Measurements from ENCODE around the gene MBOAT7.
"Not testable (repeated sequence)": the region's sequence is repeated elsewhere in the genome, so short reads cannot be mapped to it uniquely, and the experiment has no call there.

MBOAT7 gene

GRCh38 chr19:54188215-54188871 is 1.0 kb downstream of the MBOAT7 start:
- H3K4me3 ChIP-seq (ENCODE audit: low read depth, low read length), result peak overlapping the region; percentile 89
- no peak for TF ChIP-seq CTCF (IDR thresholded peaks at IDR 0.05; ENCODE audit: insufficient read depth, low read depth, low read length, missing control alignments)
- no peak for DNase-seq (ENCODE audit: low read depth)

- TF ChIP-seq CTCF (IDR thresholded peaks at IDR 0.05; ENCODE audit: insufficient read depth, low read depth, low read length, missing control alignments), result no peak
- H3K4me3 ChIP-seq (ENCODE audit: low read depth, low read length), result no peak overlapping the region
- DNase-seq (ENCODE audit: low read depth), result no peak
Observed at GRCh38 chr19:54186934-54187381, 2.4 kb downstream of the MBOAT7 start.

GRCh38 chr19:54186351-54186750 is 3.0 kb downstream of the MBOAT7 start:
- TF ChIP-seq CTCF (IDR thresholded peaks at IDR 0.05; ENCODE audit: insufficient read depth, low read depth, low read length, missing control alignments), result no peak
- DNase-seq (ENCODE audit: low read depth), result no peak
- H3K4me3 ChIP-seq (ENCODE audit: low read depth, low read length), result no peak overlapping the region

- no peak overlapping the region for H3K4me3 ChIP-seq (ENCODE audit: low read depth, low read length)
- TF ChIP-seq CTCF (IDR thresholded peaks at IDR 0.05; ENCODE audit: insufficient read depth, low read depth, low read length, missing control alignments), result no peak
- no peak for DNase-seq (ENCODE audit: low read depth)
Observed at GRCh38 chr19:54183431-54183830, 5.9 kb downstream of the MBOAT7 start.

GRCh38 chr19:54181894-54182293 is 7.5 kb downstream of the MBOAT7 start:
- H3K4me3 ChIP-seq (ENCODE audit: low read depth, low read length); DNase-seq (ENCODE audit: low read depth): not testable (repeated sequence)

GRCh38 chr19:54180691-54181091 is 8.7 kb downstream of the MBOAT7 start:
- DNase-seq (ENCODE audit: low read depth), result no peak
- no peak for TF ChIP-seq CTCF (IDR thresholded peaks at IDR 0.05; ENCODE audit: insufficient read depth, low read depth, low read length, missing control alignments)
- H3K4me3 ChIP-seq (ENCODE audit: low read depth, low read length), result no peak overlapping the region

DNA sequence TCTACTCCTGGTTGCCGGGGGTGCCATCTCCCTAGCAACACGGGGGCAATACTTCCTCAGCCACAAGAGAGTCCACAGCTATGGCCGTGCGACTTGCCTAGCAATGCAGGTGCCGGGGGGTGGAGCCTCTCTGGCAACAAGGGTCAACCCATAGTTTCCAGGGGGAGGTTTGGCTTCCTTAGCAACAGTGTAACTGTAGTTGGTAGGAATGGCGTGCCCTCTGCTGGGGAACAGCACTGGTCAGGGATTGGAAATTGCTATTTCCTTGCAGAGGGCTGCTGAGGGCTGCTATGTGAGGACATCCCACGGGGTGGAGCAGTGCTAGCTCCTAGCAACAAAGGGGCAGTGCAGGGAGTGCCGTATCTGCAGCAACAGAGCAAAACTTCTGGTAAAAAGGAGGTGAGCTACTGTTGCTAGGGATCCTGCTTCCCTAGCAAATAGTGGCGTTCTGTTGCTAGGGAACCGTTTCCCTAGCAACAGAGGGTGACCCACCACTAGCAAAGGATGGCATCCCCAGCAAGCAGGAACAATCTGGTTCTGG is 9.4 kb downstream of the MBOAT7 start:
- H3K4me3 ChIP-seq (ENCODE audit: low read depth, low read length), result no peak overlapping the region

More for the DNA sequence above, 9.4 kb downstream of the MBOAT7 start:
- no peak for DNase-seq (ENCODE audit: low read depth)
- TF ChIP-seq CTCF (IDR thresholded peaks at IDR 0.05; ENCODE audit: insufficient read depth, low read depth, low read length, missing control alignments), result no peak

All from GM12865 (cell line).